GM23338 (cell line): ENCODE data around the gene SLC39A8.

ENCODE experiments used
- CTCF ChIP-seq, 2 experiments: fragments of 200-600 bp in 1 of 2; sonication (generic) in 1 of 2; conservative IDR thresholded peaks; 2 replicates each; pipeline versions ENCODE4 v1.5.1 to v1.6.1; 2016 to 2017; ENCODE audit warnings: antibody characterized with exemption in 2 of 2, low read depth in 2 of 2, mild to moderate bottlenecking in 2 of 2, moderate library complexity in 1 of 2
- ETS1 ChIP-seq: IDR thresholded peaks from 2 replicates; pipeline ENCODE4 v1.6.1; 2016; ENCODE audit warnings: antibody characterized with exemption
- EZH2 ChIP-seq: fragments of 200-600 bp; sonication (generic); IDR thresholded peaks from one replicate; pipeline ENCODE4 v1.8.0; 2017; ENCODE audit warnings: antibody characterized with exemption, mild to moderate bottlenecking, low read depth; ENCODE audit not compliant: unreplicated experiment
- EZH2phosphoT487 ChIP-seq: fragments of 200-600 bp; sonication (generic); IDR thresholded peaks from one replicate; pipeline ENCODE4 v1.8.1; 2018; ENCODE audit warnings: antibody characterized with exemption; ENCODE audit not compliant: unreplicated experiment
- NANOG ChIP-seq: IDR thresholded peaks from 2 replicates; pipeline ENCODE4 v1.6.1; 2016; ENCODE audit warnings: antibody characterized with exemption, borderline replicate concordance
- POLR2AphosphoS5 ChIP-seq: IDR thresholded peaks from 2 replicates; pipeline ENCODE4 v1.6.1; 2016; ENCODE audit warnings: antibody characterized with exemption, low read depth
- REST ChIP-seq: IDR thresholded peaks from one replicate; pipeline ENCODE4 v1.6.1; 2018; ENCODE audit warnings: antibody characterized with exemption; ENCODE audit not compliant: unreplicated experiment
- ZNF331 ChIP-seq: fragments of 250-450 bp; sonication (Bioruptor Pico); IDR thresholded peaks from 2 replicates; pipeline ENCODE4 v1.5.0; 2020; ENCODE audit warnings: low read depth, mild to moderate bottlenecking, moderate library complexity

- no peak for TF ChIP-seq CTCF (conservative IDR thresholded peaks at IDR 0.05; ENCODE audit: low read depth in 2 of 2)
- TF ChIP-seq ZNF331 (CRISPR knock-in tag): no peak
- no peak for TF ChIP-seq NANOG
- no peak for TF ChIP-seq ETS1
- TF ChIP-seq POLR2AphosphoS5: no peak
- no peak for TF ChIP-seq EZH2
- TF ChIP-seq EZH2phosphoT487: no peak
- no peak for TF ChIP-seq REST
Observed at GRCh38 chr4:102344520-102344953, 745 bp downstream of the SLC39A8 start.
